ENCODE data around the gene TP53RK.
A peak's percentile ranks its signal among the peaks of the same experiment; 100 is the strongest.

TP53RK gene

DNA sequence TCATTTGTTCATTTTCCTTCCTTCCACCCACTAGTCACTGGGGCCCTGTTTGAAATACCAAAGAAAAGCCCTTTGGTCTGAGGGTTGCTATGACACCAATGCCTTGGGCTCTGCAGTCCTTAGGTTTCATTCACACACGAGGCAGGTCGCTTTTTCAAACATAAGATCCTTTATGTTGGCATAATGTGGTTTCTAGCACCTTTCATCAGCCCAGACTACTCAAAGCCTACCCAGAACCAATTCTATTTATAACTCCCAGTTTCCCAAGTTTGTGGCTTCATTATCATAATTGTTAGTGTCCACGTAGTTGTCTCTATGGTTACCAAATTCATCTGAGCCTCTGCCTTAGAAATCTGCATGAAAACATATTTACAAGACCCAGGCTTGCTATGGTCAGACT lies 6.6 kb upstream of the TP53RK start (continued):
- TF ChIP-seq ZC3H10 (CRISPR knock-in tag; IDR thresholded peaks at IDR 0.05) (no peak), BACH2 (CRISPR knock-in tag; IDR thresholded peaks at IDR 0.05; ENCODE audit: borderline replicate concordance) (no peak)

DNA sequence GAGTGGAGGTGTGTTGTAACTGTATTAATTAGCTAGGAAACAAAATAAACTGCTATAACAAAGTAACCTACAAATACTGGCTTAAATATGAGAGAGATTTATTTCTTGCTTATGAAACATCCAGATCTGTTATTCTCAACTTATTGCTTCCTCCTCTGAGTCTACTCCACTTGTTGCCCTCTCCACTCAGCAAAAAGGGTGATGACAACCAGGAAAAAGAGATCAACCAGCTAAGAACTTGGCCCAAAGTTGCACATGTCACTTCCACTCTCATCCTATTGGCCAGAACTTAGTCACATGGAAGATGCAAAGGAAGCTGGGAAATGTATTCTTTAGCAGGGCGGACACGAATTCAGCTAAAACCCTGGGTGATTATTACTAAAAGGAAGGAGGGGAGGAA lies 5.2 kb upstream of the TP53RK start:
- peak; percentile 76 for ATAC-seq
- TF ChIP-seq GLIS3 (CRISPR knock-in tag; IDR thresholded peaks at IDR 0.05), result no peak
- TF ChIP-seq ZC3H10 (CRISPR knock-in tag; IDR thresholded peaks at IDR 0.05), result no peak
- no peak for TF ChIP-seq ZFP3 (CRISPR knock-in tag; IDR thresholded peaks at IDR 0.05)
- TF ChIP-seq TOX (CRISPR knock-in tag; IDR thresholded peaks at IDR 0.05; ENCODE audit: borderline replicate concordance), result no peak
- no peak for TF ChIP-seq PPARA (CRISPR knock-in tag; IDR thresholded peaks at IDR 0.05; ENCODE audit: borderline replicate concordance)
- TF ChIP-seq, protein P1, sequence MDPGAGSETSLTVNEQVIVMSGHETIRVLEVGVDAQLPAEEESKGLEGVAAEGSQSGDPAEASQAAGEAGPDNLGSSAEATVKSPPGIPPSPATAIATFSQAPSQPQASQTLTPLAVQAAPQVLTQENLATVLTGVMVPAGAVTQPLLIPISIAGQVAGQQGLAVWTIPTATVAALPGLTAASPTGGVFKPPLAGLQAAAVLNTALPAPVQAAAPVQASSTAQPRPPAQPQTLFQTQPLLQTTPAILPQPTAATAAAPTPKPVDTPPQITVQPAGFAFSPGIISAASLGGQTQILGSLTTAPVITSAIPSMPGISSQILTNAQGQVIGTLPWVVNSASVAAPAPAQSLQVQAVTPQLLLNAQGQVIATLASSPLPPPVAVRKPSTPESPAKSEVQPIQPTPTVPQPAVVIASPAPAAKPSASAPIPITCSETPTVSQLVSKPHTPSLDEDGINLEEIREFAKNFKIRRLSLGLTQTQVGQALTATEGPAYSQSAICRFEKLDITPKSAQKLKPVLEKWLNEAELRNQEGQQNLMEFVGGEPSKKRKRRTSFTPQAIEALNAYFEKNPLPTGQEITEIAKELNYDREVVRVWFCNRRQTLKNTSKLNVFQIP (CRISPR knock-in tag; IDR thresholded peaks at IDR 0.05; ENCODE audit: borderline replicate concordance, low read depth), result no peak
- no peak for TF ChIP-seq CSDC2 (CRISPR knock-in tag; IDR thresholded peaks at IDR 0.05)
- TF ChIP-seq, protein P2, sequence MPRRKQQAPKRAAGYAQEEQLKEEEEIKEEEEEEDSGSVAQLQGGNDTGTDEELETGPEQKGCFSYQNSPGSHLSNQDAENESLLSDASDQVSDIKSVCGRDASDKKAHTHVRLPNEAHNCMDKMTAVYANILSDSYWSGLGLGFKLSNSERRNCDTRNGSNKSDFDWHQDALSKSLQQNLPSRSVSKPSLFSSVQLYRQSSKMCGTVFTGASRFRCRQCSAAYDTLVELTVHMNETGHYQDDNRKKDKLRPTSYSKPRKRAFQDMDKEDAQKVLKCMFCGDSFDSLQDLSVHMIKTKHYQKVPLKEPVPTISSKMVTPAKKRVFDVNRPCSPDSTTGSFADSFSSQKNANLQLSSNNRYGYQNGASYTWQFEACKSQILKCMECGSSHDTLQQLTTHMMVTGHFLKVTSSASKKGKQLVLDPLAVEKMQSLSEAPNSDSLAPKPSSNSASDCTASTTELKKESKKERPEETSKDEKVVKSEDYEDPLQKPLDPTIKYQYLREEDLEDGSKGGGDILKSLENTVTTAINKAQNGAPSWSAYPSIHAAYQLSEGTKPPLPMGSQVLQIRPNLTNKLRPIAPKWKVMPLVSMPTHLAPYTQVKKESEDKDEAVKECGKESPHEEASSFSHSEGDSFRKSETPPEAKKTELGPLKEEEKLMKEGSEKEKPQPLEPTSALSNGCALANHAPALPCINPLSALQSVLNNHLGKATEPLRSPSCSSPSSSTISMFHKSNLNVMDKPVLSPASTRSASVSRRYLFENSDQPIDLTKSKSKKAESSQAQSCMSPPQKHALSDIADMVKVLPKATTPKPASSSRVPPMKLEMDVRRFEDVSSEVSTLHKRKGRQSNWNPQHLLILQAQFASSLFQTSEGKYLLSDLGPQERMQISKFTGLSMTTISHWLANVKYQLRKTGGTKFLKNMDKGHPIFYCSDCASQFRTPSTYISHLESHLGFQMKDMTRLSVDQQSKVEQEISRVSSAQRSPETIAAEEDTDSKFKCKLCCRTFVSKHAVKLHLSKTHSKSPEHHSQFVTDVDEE (CRISPR knock-in tag; IDR thresholded peaks at IDR 0.05), result no peak
- no peak for TF ChIP-seq RARB (CRISPR knock-in tag; IDR thresholded peaks at IDR 0.05)
- no peak for TF ChIP-seq ZNF70 (CRISPR knock-in tag; IDR thresholded peaks at IDR 0.05)
- TF ChIP-seq BACH2 (CRISPR knock-in tag; IDR thresholded peaks at IDR 0.05; ENCODE audit: borderline replicate concordance), result no peak
- no peak for TF ChIP-seq TCF4 (CRISPR knock-in tag; IDR thresholded peaks at IDR 0.05; ENCODE audit: borderline replicate concordance)
- TF ChIP-seq, protein P3, sequence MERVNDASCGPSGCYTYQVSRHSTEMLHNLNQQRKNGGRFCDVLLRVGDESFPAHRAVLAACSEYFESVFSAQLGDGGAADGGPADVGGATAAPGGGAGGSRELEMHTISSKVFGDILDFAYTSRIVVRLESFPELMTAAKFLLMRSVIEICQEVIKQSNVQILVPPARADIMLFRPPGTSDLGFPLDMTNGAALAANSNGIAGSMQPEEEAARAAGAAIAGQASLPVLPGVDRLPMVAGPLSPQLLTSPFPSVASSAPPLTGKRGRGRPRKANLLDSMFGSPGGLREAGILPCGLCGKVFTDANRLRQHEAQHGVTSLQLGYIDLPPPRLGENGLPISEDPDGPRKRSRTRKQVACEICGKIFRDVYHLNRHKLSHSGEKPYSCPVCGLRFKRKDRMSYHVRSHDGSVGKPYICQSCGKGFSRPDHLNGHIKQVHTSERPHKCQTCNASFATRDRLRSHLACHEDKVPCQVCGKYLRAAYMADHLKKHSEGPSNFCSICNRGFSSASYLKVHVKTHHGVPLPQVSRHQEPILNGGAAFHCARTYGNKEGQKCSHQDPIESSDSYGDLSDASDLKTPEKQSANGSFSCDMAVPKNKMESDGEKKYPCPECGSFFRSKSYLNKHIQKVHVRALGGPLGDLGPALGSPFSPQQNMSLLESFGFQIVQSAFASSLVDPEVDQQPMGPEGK (CRISPR knock-in tag; IDR thresholded peaks at IDR 0.05; ENCODE audit: borderline replicate concordance), result no peak
- no peak for TF ChIP-seq OSR1 (CRISPR knock-in tag; IDR thresholded peaks at IDR 0.05)
- TF ChIP-seq, protein P4, sequence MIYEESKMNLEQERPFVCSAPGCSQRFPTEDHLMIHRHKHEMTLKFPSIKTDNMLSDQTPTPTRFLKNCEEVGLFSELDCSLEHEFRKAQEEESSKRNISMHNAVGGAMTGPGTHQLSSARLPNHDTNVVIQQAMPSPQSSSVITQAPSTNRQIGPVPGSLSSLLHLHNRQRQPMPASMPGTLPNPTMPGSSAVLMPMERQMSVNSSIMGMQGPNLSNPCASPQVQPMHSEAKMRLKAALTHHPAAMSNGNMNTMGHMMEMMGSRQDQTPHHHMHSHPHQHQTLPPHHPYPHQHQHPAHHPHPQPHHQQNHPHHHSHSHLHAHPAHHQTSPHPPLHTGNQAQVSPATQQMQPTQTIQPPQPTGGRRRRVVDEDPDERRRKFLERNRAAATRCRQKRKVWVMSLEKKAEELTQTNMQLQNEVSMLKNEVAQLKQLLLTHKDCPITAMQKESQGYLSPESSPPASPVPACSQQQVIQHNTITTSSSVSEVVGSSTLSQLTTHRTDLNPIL (CRISPR knock-in tag; IDR thresholded peaks at IDR 0.05; ENCODE audit: low read depth), result no peak
- TF ChIP-seq SNAI2 (CRISPR knock-in tag; IDR thresholded peaks at IDR 0.05), result no peak
- no peak for TF ChIP-seq ESRRG (CRISPR knock-in tag; IDR thresholded peaks at IDR 0.05)
- TF ChIP-seq ZNF8 (CRISPR knock-in tag; IDR thresholded peaks at IDR 0.05), result no peak
- no peak for TF ChIP-seq ZFP30 (CRISPR knock-in tag; IDR thresholded peaks at IDR 0.05)

- no peak for ATAC-seq
- TF ChIP-seq BACH2 (CRISPR knock-in tag; IDR thresholded peaks at IDR 0.05; ENCODE audit: borderline replicate concordance) (no peak), GLIS3 (CRISPR knock-in tag; IDR thresholded peaks at IDR 0.05) (no peak), ARNTL (CRISPR knock-in tag; IDR thresholded peaks at IDR 0.05; ENCODE audit: borderline replicate concordance, low read depth) (no peak), ZC3H10 (CRISPR knock-in tag; IDR thresholded peaks at IDR 0.05) (no peak)
- TF ChIP-seq, protein P3 (CRISPR knock-in tag; IDR thresholded peaks at IDR 0.05; ENCODE audit: borderline replicate concordance), result no peak
- TF ChIP-seq, protein P1 (CRISPR knock-in tag; IDR thresholded peaks at IDR 0.05; ENCODE audit: borderline replicate concordance, low read depth), result no peak
These were observed 2.0 kb upstream of the TP53RK start for GRCh38 chr20:46691196-46691595.
